Endothelial cell of umbilical vein (primary cell): ENCODE results near the gene HIKESHI. TPM values are rescaled to one million over a fixed set of nuclear protein-coding genes. Genes with fewer than 3 reads are reported as not detected.

ENCODE experiments used
- BruUV-seq: library from RNA; stranded (reverse); fragments of 400-500 nt; replicated peaks from 2 replicates; lab custom pipeline; 2021; lab: Mats Ljungman, UMichigan
- CTCF ChIA-PET: fragments of 300-600, 350-600 bp; sonication (Branson Sonifier 250); formaldehyde crosslinking; loops from one replicate; lab custom pipeline; 2021; ENCODE audit warnings: antibody characterized with exemption, inconsistent platforms; lab: Charles Lee
- POLR2A ChIA-PET: fragments of 300-600, 350-600 bp; sonication (Branson Sonifier 250); formaldehyde crosslinking; loops from one replicate; lab custom pipeline; 2021; ENCODE audit warnings: antibody characterized with exemption, inconsistent platforms; lab: Charles Lee
- DNase-seq: peaks from one replicate; pipeline ENCODE4 v3.0.0-alpha.2; 2011; ENCODE audit warnings: low read depth, low spot score
- FAIRE-seq: peaks from 2 replicates; lab custom pipeline; 2011; peaks lifted over from hg19 to GRCh38; lab: Jason Lieb, UNC
- H2AFZ ChIP-seq: 2 replicates; pipeline ENCODE4 v1.6.0; 2012; ENCODE audit warnings: low read depth, low read length, control low read depth, inconsistent platforms
- H3K27ac ChIP-seq: 2 replicates; pipeline ENCODE4 v1.5.1; 2011; ENCODE audit warnings: low read depth, mild to moderate bottlenecking, control low read depth, low read length, moderate library complexity; ENCODE audit not compliant: insufficient read depth
- H3K27me3 ChIP-seq, 2 experiments: 2 replicates each; pipeline versions ENCODE4 v1.6.0 to v1.6.1; 2011; ENCODE audit warnings: low read length in 2 of 2, mixed read lengths in 1 of 2; ENCODE audit not compliant: control insufficient read depth in 2 of 2, insufficient read depth in 2 of 2
- H3K36me3 ChIP-seq, 2 experiments: 2 replicates in 1 of 2; 3 replicates in 1 of 2; pipeline ENCODE4 v1.5.1; 2011; ENCODE audit warnings: low read length in 2 of 2, mild to moderate bottlenecking in 1 of 2, moderate library complexity in 1 of 2; ENCODE audit not compliant: control insufficient read depth in 2 of 2, insufficient read depth in 2 of 2; ENCODE audit errors: extremely low read depth in 1 of 2
- H3K4me1 ChIP-seq: 3 replicates; pipeline ENCODE4 v1.5.1; 2011; ENCODE audit warnings: mild to moderate bottlenecking, low read length; ENCODE audit not compliant: control insufficient read depth, insufficient read depth; ENCODE audit errors: extremely low read depth
- H3K4me2 ChIP-seq: 2 replicates; pipeline ENCODE4 v1.6.1; 2011; ENCODE audit warnings: low read length, control low read depth, mixed read lengths; ENCODE audit not compliant: insufficient read depth
- H3K4me3 ChIP-seq, 3 experiments: fragments of 200-600 bp in 1 of 3; sonication (generic), shearing (Covaris generic) in 1 of 3; replicated peaks in 1 of 3; 2 replicates each; pipeline ENCODE4 v1.5.1; 2011 to 2016; ENCODE audit warnings: control low read depth in 3 of 3, low read length in 3 of 3, mild to moderate bottlenecking in 2 of 3, inconsistent platforms in 1 of 3, low read depth in 1 of 3, moderate library complexity in 1 of 3; ENCODE audit not compliant: insufficient read depth in 1 of 3
- H3K79me2 ChIP-seq: 2 replicates; pipeline ENCODE4 v1.6.0; 2012; ENCODE audit warnings: low read length, inconsistent platforms; ENCODE audit not compliant: control insufficient read depth, insufficient read depth
- H3K9ac ChIP-seq: replicated peaks from 2 replicates; pipeline ENCODE3; 2011; ENCODE audit warnings: low read length, control low read depth; ENCODE audit not compliant: insufficient read depth; ENCODE audit errors: extremely low read depth
- H3K9me1 ChIP-seq: replicated peaks from 3 replicates; pipeline ENCODE4 v1.6.0; 2011; ENCODE audit warnings: mild to moderate bottlenecking, low read length; ENCODE audit not compliant: control insufficient read depth, insufficient read depth; ENCODE audit errors: extremely low read depth
- H3K9me3 ChIP-seq: replicated peaks from 2 replicates; pipeline ENCODE4 v1.5.1; 2012; ENCODE audit warnings: low read length, inconsistent platforms; ENCODE audit not compliant: control insufficient read depth, insufficient read depth
- H4K20me1 ChIP-seq: replicated peaks from 2 replicates; pipeline ENCODE3; 2011; ENCODE audit warnings: mild to moderate bottlenecking, low read length; ENCODE audit not compliant: control insufficient read depth, insufficient read depth; ENCODE audit errors: extremely low read depth
- CTCF ChIP-seq, 2 donors: IDR thresholded peaks; 1 replicate in 1 of 2; 2 replicates in 1 of 2; pipeline ENCODE4 v1.5.1; 2011; ENCODE audit warnings: low read length in 2 of 2, mild to moderate bottlenecking in 2 of 2, moderate library complexity in 2 of 2, control low read depth in 1 of 2, inconsistent platforms in 1 of 2, low read depth in 1 of 2; ENCODE audit not compliant: insufficient read depth in 1 of 2; ENCODE audit errors: extremely low read depth in 1 of 2
- EZH2 ChIP-seq: IDR thresholded peaks from 2 replicates; pipeline ENCODE4 v1.6.1; 2012; ENCODE audit warnings: borderline replicate concordance, low read depth, mild to moderate bottlenecking, moderate library complexity, low read length, inconsistent platforms; ENCODE audit not compliant: severe bottlenecking
- FOS ChIP-seq: IDR thresholded peaks from 2 replicates; pipeline ENCODE4 v1.6.1; 2011; ENCODE audit warnings: mild to moderate bottlenecking, low read length, moderate library complexity, borderline replicate concordance; ENCODE audit not compliant: insufficient read depth
- GATA2 ChIP-seq: IDR thresholded peaks from 2 replicates; pipeline ENCODE4 v1.7.0; 2011; ENCODE audit warnings: low read depth, mild to moderate bottlenecking, moderate library complexity, mixed read lengths, low read length; ENCODE audit not compliant: insufficient read length, insufficient read depth
- JUN ChIP-seq: IDR thresholded peaks from 2 replicates; pipeline ENCODE4 v1.6.1; 2011; ENCODE audit warnings: borderline replicate concordance, low read depth; ENCODE audit not compliant: insufficient read length, insufficient read depth
- MAX ChIP-seq: IDR thresholded peaks from 2 replicates; pipeline ENCODE4 v1.6.1; 2011; ENCODE audit not compliant: insufficient read depth, insufficient read length
- MYC ChIP-seq: IDR thresholded peaks from one replicate; pipeline ENCODE4 v1.6.1; 2011; ENCODE audit warnings: mild to moderate bottlenecking, low read depth, low read length
- POLR2A ChIP-seq: IDR thresholded peaks from 2 replicates; pipeline ENCODE4 v1.6.1; 2012; ENCODE audit warnings: low read depth, mild to moderate bottlenecking, control low read depth, low read length
- POLR2AphosphoS5 ChIP-seq: IDR thresholded peaks from 2 replicates; pipeline ENCODE4 v1.6.1; 2012; ENCODE audit warnings: low read depth, mild to moderate bottlenecking, control low read depth, low read length, moderate library complexity; ENCODE audit not compliant: insufficient read depth
- dilution Hi-C: fragments of 300-500 bp; cut with MboI; formaldehyde crosslinking; loops from one replicate; pipeline ENCODE4 v1.15.0; 2019; ENCODE audit warnings: low sequenced_read_pairs; ENCODE audit not compliant: extremely low pct_ligation_motif_present
- intact Hi-C: fragments of 100-400 bp; cut with micrococcal nuclease; formaldehyde crosslinking; loops from one replicate; pipeline ENCODE4 v1.10.0; 2022
- polyA plus RNA-seq, 4 experiments: library from polyadenylated mRNA; depleted of rRNA in 3 of 4; stranded (reverse) in 3 of 4; unstranded in 1 of 4; fragments of >200 nt; gene quantifications; 2 replicates each; pipeline versions ENCODE4 v1.2.1 to v1.2.3, GENCODE V29; 2011 to 2012; ENCODE audit warnings: missing spikeins in 1 of 4
- total RNA-seq: library from RNA; stranded (reverse); gene quantifications from 2 replicates; pipeline ENCODE4 v1.2.3, GENCODE V29; 2021

Gene HIKESHI
- total and polyA plus RNA-seq, 2 donors (not counting 3 experiments of a cell fraction or from before 2014, with no cell fraction given): 40.2 to 66.9 TPM

GRCh38 chr11:86301742-86302091 lies 323 bp upstream of the HIKESHI start:
- intact Hi-C loops: loop anchor here (1.0 kb wide), 1 partner anchor 56 kb away; no protein-coding TSS in a partner anchor
- BruUV-seq: no TSS peak

More at GRCh38 chr11:86301742-86302091, 323 bp upstream of the HIKESHI start:
- Histone ChIP-seq H3K27me3 (peaks cover 0 to 3% of the 10 kb centered on the region in 2 experiments), H4K20me1 (no peaks in the 10 kb centered on the region), H3K36me3 (no peaks in the 10 kb centered on the region), H3K79me2 (peaks cover 23% of the 10 kb centered on the region), H3K9ac (peak overlapping the region; percentile 75), H3K4me1 (peaks cover 6% of the 10 kb centered on the region), H3K9me1 (no peaks in the 10 kb centered on the region), H3K4me3 (peak overlapping the region in 1 of 3 experiments; percentile 89), H3K4me2 (peak overlapping the region; percentile 41), H3K27ac (no peak overlapping the region), H2AFZ (peak overlapping the region; percentile 18), H3K9me3 (no peaks in the 10 kb centered on the region)
- no peak for FAIRE-seq
- TF ChIP-seq POLR2A (no peak), EZH2 (no peak), MAX (no peak), MYC (no peak), CTCF (IDR thresholded peaks at IDR 0.05; ENCODE audit: extremely low read depth in 1 of 2, insufficient read depth in 1 of 2, low read depth in 1 of 2, low read length in 2 of 2) (no peak), POLR2AphosphoS5 (no peak), JUN (no peak), GATA2 (no peak), FOS (no peak)
- POLR2A ChIA-PET: no interaction called here
- CTCF ChIA-PET: interaction anchor here (1.1 to 1.6 kb wide), 2 partner anchors 260 to 447 kb away, joined by 5 to 6 read pairs; partner anchors contain the start of gene CCDC83
- DNase-seq: no peak
- dilution Hi-C loops: no loop called here
